Gastrocnemius medialis (tissue), 4 donors: ENCODE results near the gene NOL4L. TPM values are rescaled to one million over a fixed set of nuclear protein-coding genes. Genes with fewer than 3 reads are reported as not detected.

Experiments
- ATAC-seq, 2 donors: fragments of 150-250 bp; one replicate each; pipeline ENCODE4 v1.9.1; 2016
- DNase-seq, 2 donors: peaks; one replicate each; pipeline ENCODE4 v3.0.0-alpha.2; 2019
- H3K27ac ChIP-seq, 4 donors: fragments of 200-600 bp; sonication (generic); 1 replicate in 1 of 4; 2 replicates in 3 of 4; pipeline ENCODE4 v1.5.1; 2016 to 2018; ENCODE audit warnings: mild to moderate bottlenecking in 2 of 4, moderate library complexity in 1 of 4
- H3K27me3 ChIP-seq, 3 donors: fragments of 200-600 bp; sonication (generic) in 2 of 3; 1 replicate in 1 of 3; 2 replicates in 2 of 3; pipeline versions ENCODE4 v1.5.1 to v1.6.0; 2016 to 2019; ENCODE audit warnings: mild to moderate bottlenecking in 1 of 3, moderate library complexity in 1 of 3
- H3K36me3 ChIP-seq, 2 donors: fragments of 200-600 bp; sonication (generic) in 1 of 2; one replicate each; pipeline ENCODE4 v1.5.1; 2017 to 2018
- H3K4me1 ChIP-seq, 2 donors: fragments of 200-600 bp; sonication (generic) in 1 of 2; one replicate each; pipeline ENCODE4 v1.5.1; 2016 to 2017; ENCODE audit warnings: mild to moderate bottlenecking in 2 of 2
- H3K4me3 ChIP-seq, 4 donors: fragments of 200-600 bp; sonication (generic) in 3 of 4; 1 replicate in 1 of 4; 2 replicates in 3 of 4; pipeline ENCODE4 v1.5.1; 2016 to 2019; ENCODE audit warnings: mild to moderate bottlenecking in 2 of 4
- H3K9me3 ChIP-seq, 3 donors: fragments of 200-600 bp; sonication (generic) in 2 of 3; 1 replicate in 1 of 3; 2 replicates in 2 of 3; pipeline ENCODE4 v1.5.1; 2016 to 2019
- CTCF ChIP-seq, 5 experiments: fragments of 450-650 bp in 3 of 5; fragments of 200-600 bp in 2 of 5; sonication (generic) in 2 of 5; IDR thresholded peaks in 4 of 5; conservative IDR thresholded peaks in 1 of 5; 1 replicate in 4 of 5; 2 replicates in 1 of 5; pipeline ENCODE4 v1.5.1; 2016 to 2019; ENCODE audit warnings: antibody characterized with exemption in 5 of 5, mild to moderate bottlenecking in 3 of 5, moderate library complexity in 3 of 5
- POLR2A ChIP-seq, 2 donors: fragments of 450-650 bp; IDR thresholded peaks; one replicate each; pipeline ENCODE4 v1.6.1; 2017; ENCODE audit warnings: antibody characterized with exemption in 2 of 2, mild to moderate bottlenecking in 2 of 2, moderate library complexity in 2 of 2
- in situ Hi-C, 4 donors: fragments of 200-750 bp; cut with MboI; loops; one replicate each; pipeline versions ENCODE4 v1.15.0 to v1.8.0; 2017; ENCODE audit warnings: low sequenced_read_pairs in 4 of 4
- intact Hi-C: fragments of 100-400 bp; cut with DNase I; formaldehyde crosslinking; loops from one replicate; pipeline ENCODE4 v1.15.1; 2023; ENCODE audit warnings: low total_unique reads
- total RNA-seq, 4 donors: library from RNA; depleted of rRNA; stranded (reverse); fragments of >200 nt; gene quantifications; one replicate each; pipeline versions ENCODE4 v1.1.0 to v1.2.3, GENCODE V29; 2016

The NOL4L gene
- total RNA-seq, 4 donors from 2014 or later = 1.4 to 1.9 (median 1.7) TPM

DNA sequence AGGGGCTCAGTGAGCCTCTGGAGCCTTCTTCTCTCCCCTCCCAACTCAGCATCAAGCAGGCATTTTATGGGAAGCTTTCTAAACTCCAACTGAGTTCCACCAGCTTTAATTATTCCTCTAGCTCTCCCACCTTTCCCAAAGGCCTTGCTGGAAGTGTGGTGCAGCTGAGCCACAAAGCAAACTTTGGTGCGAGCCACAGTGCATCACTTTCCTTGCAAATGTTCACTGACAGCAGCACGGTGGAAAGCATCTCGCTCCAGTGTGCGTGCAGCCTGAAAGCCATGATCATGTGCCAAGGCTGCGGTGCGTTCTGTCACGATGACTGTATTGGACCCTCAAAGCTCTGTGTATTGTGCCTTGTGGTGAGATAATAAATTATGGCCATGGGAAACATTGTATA is 148.2 kb downstream of the NOL4L start:
- ATAC-seq = no peak
- intact Hi-C loops = no loop called here

DNA sequence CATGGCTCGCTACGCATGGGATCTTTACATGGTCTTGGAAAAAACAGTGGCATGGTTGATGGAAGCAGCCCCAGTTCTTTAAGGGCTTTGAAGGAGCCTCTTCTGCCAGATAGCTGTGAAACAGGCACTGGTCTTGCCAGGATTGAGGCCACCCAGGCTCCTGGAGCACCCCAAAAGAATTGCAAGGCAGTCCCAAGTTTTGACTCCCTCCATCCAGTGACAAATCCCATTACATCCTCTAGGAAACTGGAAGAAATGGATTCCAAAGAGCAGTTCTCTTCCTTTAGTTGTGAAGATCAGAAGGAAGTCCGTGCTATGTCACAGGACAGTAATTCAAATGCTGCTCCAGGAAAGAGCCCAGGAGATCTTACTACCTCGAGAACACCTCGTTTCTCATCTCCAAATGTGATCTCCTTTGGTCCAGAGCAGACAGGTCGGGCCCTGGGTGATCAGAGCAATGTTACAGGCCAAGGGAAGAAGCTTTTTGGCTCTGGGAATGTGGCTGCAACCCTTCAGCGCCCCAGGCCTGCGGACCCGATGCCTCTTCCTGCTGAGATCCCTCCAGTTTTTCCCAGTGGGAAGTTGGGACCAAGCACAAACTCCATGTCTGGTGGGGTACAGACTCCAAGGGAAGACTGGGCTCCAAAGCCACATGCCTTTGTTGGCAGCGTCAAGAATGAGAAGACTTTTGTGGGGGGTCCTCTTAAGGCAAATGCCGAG is 148.8 kb downstream of the NOL4L start:
- peaks cover 0 to 74% of the 10 kb centered on the region in 2 donors for H3K36me3 ChIP-seq
- no peak overlapping the region for H3K27ac ChIP-seq
- no peaks in the 10 kb centered on the region for H3K27me3 ChIP-seq
- no peaks in the 10 kb centered on the region for H3K9me3 ChIP-seq
- DNase-seq (no peak), ATAC-seq (no peak)
- intact Hi-C loops = no loop called here
- H3K4me3 ChIP-seq = no peak overlapping the region
- TF ChIP-seq POLR2A (IDR thresholded peaks at IDR 0.05) (no peak), CTCF (IDR thresholded peaks at IDR 0.05 in 4 of 5, conservative IDR thresholded peaks at IDR 0.05 in 1 of 5) (no peak)
- in situ Hi-C loops = no loop called here
- peaks cover 2 to 4% of the 10 kb centered on the region in 2 donors for H3K4me1 ChIP-seq

More for the DNA sequence above, 148.2 kb downstream of the NOL4L start:
- Histone ChIP-seq H3K27me3 (no peaks in the 10 kb centered on the region), H3K36me3 (peaks cover 0 to 67% of the 10 kb centered on the region in 2 donors), H3K4me1 (peaks cover 2 to 4% of the 10 kb centered on the region in 2 donors), H3K9me3 (no peaks in the 10 kb centered on the region), H3K27ac (no peak overlapping the region), H3K4me3 (no peak overlapping the region)
- in situ Hi-C loops = no loop called here
- TF ChIP-seq CTCF (IDR thresholded peaks at IDR 0.05 in 4 of 5, conservative IDR thresholded peaks at IDR 0.05 in 1 of 5) = no peak
- DNase-seq = no peak

DNA sequence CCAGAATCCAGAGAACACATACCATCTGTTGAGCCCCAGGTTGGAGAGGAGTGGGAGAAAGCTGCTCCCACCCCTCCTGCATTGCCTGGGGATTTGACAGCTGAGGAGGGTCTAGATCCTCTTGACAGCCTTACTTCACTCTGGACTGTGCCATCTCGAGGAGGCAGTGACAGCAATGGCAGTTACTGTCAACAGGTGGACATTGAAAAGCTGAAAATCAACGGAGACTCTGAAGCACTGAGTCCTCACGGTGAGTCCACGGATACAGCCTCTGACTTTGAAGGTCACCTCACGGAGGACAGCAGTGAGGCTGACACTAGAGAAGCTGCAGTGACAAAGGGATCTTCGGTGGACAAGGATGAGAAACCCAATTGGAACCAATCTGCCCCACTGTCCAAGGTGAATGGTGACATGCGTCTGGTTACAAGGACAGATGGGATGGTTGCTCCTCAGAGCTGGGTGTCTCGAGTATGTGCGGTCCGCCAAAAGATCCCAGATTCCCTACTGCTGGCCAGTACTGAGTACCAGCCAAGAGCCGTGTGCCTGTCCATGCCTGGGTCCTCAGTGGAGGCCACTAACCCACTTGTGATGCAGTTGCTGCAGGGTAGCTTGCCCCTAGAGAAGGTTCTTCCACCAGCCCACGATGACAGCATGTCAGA is 149.6 kb downstream of the NOL4L start:
- peaks cover 2 to 4% of the 10 kb centered on the region in 2 donors for H3K4me1 ChIP-seq
- H3K27me3 ChIP-seq = no peaks in the 10 kb centered on the region
- intact Hi-C loops (no loop called here), in situ Hi-C loops (no loop called here)
- no peak overlapping the region for H3K4me3 ChIP-seq
- ATAC-seq (no peak), DNase-seq (no peak)
- TF ChIP-seq POLR2A (IDR thresholded peaks at IDR 0.05) (no peak), CTCF (IDR thresholded peaks at IDR 0.05 in 4 of 5, conservative IDR thresholded peaks at IDR 0.05 in 1 of 5) (no peak)
- no peak overlapping the region for H3K27ac ChIP-seq
- H3K36me3 ChIP-seq = peaks cover 0 to 81% of the 10 kb centered on the region in 2 donors
- H3K9me3 ChIP-seq = no peaks in the 10 kb centered on the region

- Histone ChIP-seq H3K27me3 (no peaks in the 10 kb centered on the region), H3K27ac (no peak overlapping the region), H3K4me1 (peaks cover 2 to 4% of the 10 kb centered on the region in 2 donors), H3K36me3 (peaks cover 0 to 92% of the 10 kb centered on the region in 2 donors), H3K4me3 (no peak overlapping the region), H3K9me3 (no peaks in the 10 kb centered on the region)
- intact Hi-C loops = no loop called here
- ATAC-seq (no peak), DNase-seq (no peak)
- in situ Hi-C loops = no loop called here
- TF ChIP-seq POLR2A (IDR thresholded peaks at IDR 0.05) (no peak), CTCF (IDR thresholded peaks at IDR 0.05 in 4 of 5, conservative IDR thresholded peaks at IDR 0.05 in 1 of 5) (no peak)
Observed at GRCh38 chr20:32434434-32434833, 150.7 kb downstream of the NOL4L start.
